GM12874 (cell line): ENCODE results near the gene KAZN.

Experiments
- TF ChIP-seq, protein P1 (sequence below): IDR thresholded peaks from 2 replicates; pipeline ENCODE4 v1.5.1; 2011; ENCODE audit warnings: low read depth, mild to moderate bottlenecking, control low read depth, low read length, moderate library complexity; ENCODE audit not compliant: insufficient read depth

The KAZN gene

DNA sequence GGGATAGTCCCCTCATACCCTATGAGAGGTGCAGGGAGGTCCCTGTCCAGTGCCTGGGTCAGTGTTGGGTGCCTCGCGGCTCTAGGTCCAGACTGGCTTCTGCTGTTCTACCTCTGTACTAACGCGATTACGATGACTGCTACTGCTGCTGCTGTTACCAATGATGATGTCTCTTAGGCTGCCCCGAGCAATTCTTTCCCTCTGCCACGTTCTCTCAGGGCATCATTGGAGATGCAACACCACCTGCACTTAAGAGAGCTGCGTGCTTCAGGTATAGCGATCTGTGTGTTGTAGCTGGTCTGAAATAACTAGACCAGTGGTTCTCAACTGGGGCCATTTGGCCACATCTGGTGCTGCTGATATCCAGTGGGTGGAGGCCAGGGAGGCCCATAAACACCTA is 36.9 kb downstream of the KAZN start:
- TF ChIP-seq, protein P1, sequence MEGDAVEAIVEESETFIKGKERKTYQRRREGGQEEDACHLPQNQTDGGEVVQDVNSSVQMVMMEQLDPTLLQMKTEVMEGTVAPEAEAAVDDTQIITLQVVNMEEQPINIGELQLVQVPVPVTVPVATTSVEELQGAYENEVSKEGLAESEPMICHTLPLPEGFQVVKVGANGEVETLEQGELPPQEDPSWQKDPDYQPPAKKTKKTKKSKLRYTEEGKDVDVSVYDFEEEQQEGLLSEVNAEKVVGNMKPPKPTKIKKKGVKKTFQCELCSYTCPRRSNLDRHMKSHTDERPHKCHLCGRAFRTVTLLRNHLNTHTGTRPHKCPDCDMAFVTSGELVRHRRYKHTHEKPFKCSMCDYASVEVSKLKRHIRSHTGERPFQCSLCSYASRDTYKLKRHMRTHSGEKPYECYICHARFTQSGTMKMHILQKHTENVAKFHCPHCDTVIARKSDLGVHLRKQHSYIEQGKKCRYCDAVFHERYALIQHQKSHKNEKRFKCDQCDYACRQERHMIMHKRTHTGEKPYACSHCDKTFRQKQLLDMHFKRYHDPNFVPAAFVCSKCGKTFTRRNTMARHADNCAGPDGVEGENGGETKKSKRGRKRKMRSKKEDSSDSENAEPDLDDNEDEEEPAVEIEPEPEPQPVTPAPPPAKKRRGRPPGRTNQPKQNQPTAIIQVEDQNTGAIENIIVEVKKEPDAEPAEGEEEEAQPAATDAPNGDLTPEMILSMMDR = no peak

DNA sequence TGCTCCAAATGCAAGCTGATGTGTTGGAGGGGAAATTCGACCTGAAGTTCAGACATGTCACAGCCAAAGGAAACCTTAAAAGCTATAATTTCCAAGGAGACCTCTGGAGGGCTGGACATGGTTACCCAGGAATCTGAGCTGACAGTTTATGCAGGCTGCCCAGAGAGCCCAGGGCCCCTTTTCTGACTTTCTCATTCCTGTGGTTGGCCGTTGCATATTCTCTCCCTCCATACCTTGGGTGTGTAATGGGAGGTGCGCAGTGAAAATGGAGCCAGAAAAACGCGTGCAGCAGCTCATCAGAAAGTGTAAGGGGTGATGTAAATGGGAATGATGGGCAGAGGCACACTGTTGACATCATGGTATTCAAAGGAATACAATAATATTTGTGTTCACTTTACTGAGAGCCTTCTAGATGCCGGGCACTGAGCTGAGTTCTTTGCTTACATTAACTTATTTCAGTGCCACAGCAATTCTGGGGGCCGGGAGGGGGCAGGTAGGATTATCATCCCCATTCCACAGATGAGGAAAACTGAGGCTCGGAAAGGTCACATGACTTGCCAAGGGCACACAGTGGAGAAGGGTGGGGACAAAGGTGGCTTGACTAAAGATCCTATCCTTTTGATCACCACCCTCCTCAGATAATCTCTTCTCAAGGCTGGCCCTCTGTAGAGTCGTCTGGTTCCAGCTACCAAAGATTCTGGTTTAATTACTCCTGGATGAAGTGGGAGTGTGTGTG is 38.6 kb downstream of the KAZN start:
- TF ChIP-seq, protein P1 = no peak

DNA sequence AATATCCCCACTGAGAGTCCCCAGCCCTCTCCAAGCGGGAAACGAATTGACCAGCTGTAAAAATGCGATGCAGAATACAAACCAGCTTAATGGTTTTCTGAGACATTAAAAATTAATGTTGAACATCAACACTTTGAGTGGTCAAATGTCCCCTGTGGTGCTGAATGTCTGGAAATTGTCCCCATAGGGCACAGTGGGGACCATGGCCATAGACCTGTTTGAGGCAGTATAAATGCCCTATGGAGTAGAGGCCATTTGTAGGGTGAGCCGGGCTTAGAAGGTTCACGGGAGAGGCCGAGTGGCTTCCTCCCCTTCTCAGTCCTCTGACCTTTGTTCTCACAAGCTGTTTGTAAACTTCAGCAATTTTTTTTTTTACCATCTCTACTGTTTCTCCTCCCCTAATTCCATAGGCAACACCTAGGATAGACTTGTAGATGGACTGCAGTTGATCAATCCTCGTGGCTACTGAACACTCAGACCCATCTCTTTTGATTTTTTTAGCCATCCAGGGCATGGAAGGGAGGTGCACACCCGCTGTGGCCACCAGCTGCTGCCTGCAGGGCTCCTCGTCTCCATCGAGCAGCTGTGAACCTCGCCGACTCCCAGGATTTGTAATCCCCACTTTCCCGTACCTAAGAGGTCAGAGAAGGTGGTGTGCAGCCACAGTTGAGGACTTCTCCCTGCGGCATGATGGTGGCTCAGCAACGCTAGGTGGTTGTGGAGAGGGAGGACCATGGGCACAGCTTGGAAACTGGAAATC is 41.0 kb downstream of the KAZN start:
- TF ChIP-seq, protein P1 = no peak

GRCh38 chr1:14642712-14643111 is 44.2 kb downstream of the KAZN start:
- TF ChIP-seq, protein P1 = no peak

DNA sequence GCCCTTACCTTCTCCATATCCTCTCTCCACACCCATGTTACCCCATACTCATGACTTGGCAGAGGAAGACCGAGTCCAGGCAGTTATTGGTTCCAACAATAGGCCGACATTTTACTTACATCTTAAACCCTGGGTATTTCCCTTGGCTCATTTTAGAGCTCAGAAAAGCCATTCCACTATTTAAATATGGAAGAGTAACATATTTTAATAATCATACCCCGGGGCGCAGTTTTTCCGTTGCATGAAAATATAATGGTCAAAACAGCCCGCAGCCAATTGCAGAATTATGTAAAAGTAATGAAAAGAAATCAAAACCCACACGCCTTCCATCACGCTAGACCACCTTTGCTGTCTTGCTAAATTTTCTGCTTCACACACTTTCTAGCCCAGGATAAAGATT is 48.5 kb downstream of the KAZN start:
- TF ChIP-seq, protein P1 = no peak

GRCh38 chr1:14647777-14648176 is 49.3 kb downstream of the KAZN start:
- TF ChIP-seq, protein P1 = no peak

DNA sequence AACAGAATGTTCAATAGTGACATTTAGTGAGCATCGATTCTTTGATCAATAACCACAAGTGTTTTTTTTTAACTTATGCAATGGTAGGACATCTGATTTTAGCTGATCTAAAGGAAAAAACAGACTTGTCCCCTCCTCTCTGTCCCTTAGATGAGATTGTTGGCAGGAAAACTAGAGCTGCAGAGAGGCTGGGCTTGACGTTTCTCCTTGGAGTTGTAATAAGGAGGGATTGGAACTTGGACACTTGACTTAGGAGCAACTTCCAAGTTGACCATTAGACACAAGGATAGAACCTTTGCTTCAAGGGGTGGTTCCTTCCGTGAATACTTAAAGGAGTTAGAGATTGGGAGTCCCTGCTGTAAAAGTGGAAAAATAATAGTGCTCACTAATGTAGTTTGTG is 49.9 kb downstream of the KAZN start:
- TF ChIP-seq, protein P1 = no peak
